ENCODE results near the gene IKZF4.

- TF ChIP-seq POLR2AphosphoS5 (IDR thresholded peaks at IDR 0.05; ENCODE audit: low read depth) (no peak), CTCF (conservative IDR thresholded peaks at IDR 0.05; ENCODE audit: low read depth in 2 of 2) (no peak), REST (IDR thresholded peaks at IDR 0.05; ENCODE audit: unreplicated experiment) (no peak), EZH2 (IDR thresholded peaks at IDR 0.05; ENCODE audit: low read depth, unreplicated experiment) (no peak), ZNF114 (CRISPR knock-in tag; IDR thresholded peaks at IDR 0.05) (no peak), ETS1 (IDR thresholded peaks at IDR 0.05) (no peak), ZNF331 (CRISPR knock-in tag; IDR thresholded peaks at IDR 0.05; ENCODE audit: low read depth) (no peak), EZH2phosphoT487 (IDR thresholded peaks at IDR 0.05; ENCODE audit: unreplicated experiment) (no peak), JUNB (IDR thresholded peaks at IDR 0.05; ENCODE audit: unreplicated experiment) (no peak), CREB1 (CRISPR knock-in tag; IDR thresholded peaks at IDR 0.05; ENCODE audit: low read depth) (no peak), ZNF462 (CRISPR knock-in tag; IDR thresholded peaks at IDR 0.05) (no peak)
These were observed 17.3 kb downstream of the IKZF4 start for GRCh38 chr12:56038022-56038655.
